SK-N-SH treated with all-trans-retinoic acid at 6 μM for 48 hours (cell line): ENCODE data around the gene BRPF1.

ENCODE experiments used
- ATAC-seq: fragments of 200-7000 bp; cut with Tn5 transposase; 3 replicates; pipeline ENCODE4 v1.9.1; 2020; ENCODE audit warnings: mild to moderate bottlenecking, moderate library complexity
- ARNTL ChIP-seq: fragments of 450-650 bp; formaldehyde crosslinking; IDR thresholded peaks from 2 replicates; pipeline ENCODE4 v1.5.0; 2020; ENCODE audit warnings: low read depth, mild to moderate bottlenecking, moderate library complexity, borderline replicate concordance
- BACH2 ChIP-seq: fragments of 250-450 bp; sonication (Bioruptor Pico); IDR thresholded peaks from 2 replicates; pipeline ENCODE4 v1.9.0; 2021; ENCODE audit warnings: mild to moderate bottlenecking, borderline replicate concordance
- CREB5 ChIP-seq: fragments of 250-450 bp; sonication (Bioruptor Pico); IDR thresholded peaks from 2 replicates; pipeline ENCODE4 v1.5.1; 2020; ENCODE audit warnings: low read depth, mild to moderate bottlenecking, moderate library complexity
- CSDC2 ChIP-seq: fragments of 250-450 bp; sonication (Bioruptor Pico); IDR thresholded peaks from 2 replicates; pipeline ENCODE4 v1.5.0; 2020; ENCODE audit warnings: mild to moderate bottlenecking, moderate library complexity
- ESRRG ChIP-seq: fragments of 250-450 bp; sonication (Bioruptor Pico); IDR thresholded peaks from 2 replicates; pipeline ENCODE4 v1.6.1; 2021; ENCODE audit warnings: mild to moderate bottlenecking
- GLIS3 ChIP-seq: fragments of 250-450 bp; sonication (Bioruptor Pico); IDR thresholded peaks from 2 replicates; pipeline ENCODE4 v1.5.0; 2020; ENCODE audit warnings: mild to moderate bottlenecking, moderate library complexity
- ISL1 ChIP-seq: fragments of 250-450 bp; sonication (Bioruptor Pico); IDR thresholded peaks from 2 replicates; pipeline ENCODE4 v2.1.2; 2022; ENCODE audit warnings: mild to moderate bottlenecking, moderate library complexity
- OSR1 ChIP-seq: fragments of 250-450 bp; sonication (Bioruptor Pico); IDR thresholded peaks from 2 replicates; pipeline ENCODE4 v1.8.0; 2022; ENCODE audit warnings: moderate library complexity, mild to moderate bottlenecking, inconsistent platforms
- PATZ1 ChIP-seq: fragments of 250-450 bp; sonication (Bioruptor Pico); IDR thresholded peaks from 2 replicates; pipeline ENCODE4 v1.8.0; 2020; ENCODE audit warnings: mild to moderate bottlenecking, moderate library complexity, borderline replicate concordance
- POU6F1 ChIP-seq: fragments of 250-450 bp; sonication (Bioruptor Pico); IDR thresholded peaks from 2 replicates; pipeline ENCODE4 v1.8.0; 2021; ENCODE audit warnings: low read depth, mild to moderate bottlenecking, moderate library complexity, borderline replicate concordance
- PPARA ChIP-seq: fragments of 250-450 bp; sonication (Bioruptor Pico); IDR thresholded peaks from 2 replicates; pipeline ENCODE4 v1.5.0; 2020; ENCODE audit warnings: mild to moderate bottlenecking, borderline replicate concordance
- SNAI2 ChIP-seq: fragments of 250-450 bp; sonication (Bioruptor Pico); IDR thresholded peaks from 2 replicates; pipeline ENCODE4 v1.5.0; 2020; ENCODE audit warnings: mild to moderate bottlenecking, moderate library complexity
- TCF4 ChIP-seq: fragments of 250-450 bp; sonication (Bioruptor Pico); IDR thresholded peaks from 2 replicates; pipeline ENCODE4 v1.8.0; 2021; ENCODE audit warnings: mild to moderate bottlenecking, moderate library complexity, borderline replicate concordance
- TOX ChIP-seq: fragments of 250-450 bp; sonication (Bioruptor Pico); IDR thresholded peaks from 2 replicates; pipeline ENCODE4 v1.8.0; 2021; ENCODE audit warnings: mild to moderate bottlenecking, moderate library complexity, borderline replicate concordance
- ZC3H10 ChIP-seq: fragments of 250-450 bp; sonication (Bioruptor Pico); IDR thresholded peaks from 2 replicates; pipeline ENCODE4 v1.5.1; 2021; ENCODE audit warnings: mild to moderate bottlenecking, moderate library complexity
- ZFP30 ChIP-seq: fragments of 450-650 bp; formaldehyde crosslinking; IDR thresholded peaks from 2 replicates; pipeline ENCODE4 v1.5.0; 2022; ENCODE audit warnings: mild to moderate bottlenecking, moderate library complexity
- ZNF565 ChIP-seq: fragments of 450-650 bp; formaldehyde crosslinking; conservative IDR thresholded peaks from 2 replicates; pipeline ENCODE4 v1.5.0; 2020; ENCODE audit warnings: low read depth, mild to moderate bottlenecking, moderate library complexity
- ZNF70 ChIP-seq: fragments of 450-650 bp; formaldehyde crosslinking; IDR thresholded peaks from 2 replicates; pipeline ENCODE4 v1.5.0; 2020; ENCODE audit warnings: mild to moderate bottlenecking, moderate library complexity
- ZNF8 ChIP-seq: fragments of 450-650 bp; formaldehyde crosslinking; IDR thresholded peaks from 2 replicates; pipeline ENCODE4 v1.5.0; 2020; ENCODE audit warnings: mild to moderate bottlenecking, moderate library complexity
- TF ChIP-seq, protein P1 (sequence below): fragments of 250-450 bp; sonication (Bioruptor Pico); IDR thresholded peaks from 2 replicates; pipeline ENCODE4 v1.5.1; 2021; ENCODE audit warnings: mild to moderate bottlenecking, moderate library complexity

The BRPF1 gene

DNA sequence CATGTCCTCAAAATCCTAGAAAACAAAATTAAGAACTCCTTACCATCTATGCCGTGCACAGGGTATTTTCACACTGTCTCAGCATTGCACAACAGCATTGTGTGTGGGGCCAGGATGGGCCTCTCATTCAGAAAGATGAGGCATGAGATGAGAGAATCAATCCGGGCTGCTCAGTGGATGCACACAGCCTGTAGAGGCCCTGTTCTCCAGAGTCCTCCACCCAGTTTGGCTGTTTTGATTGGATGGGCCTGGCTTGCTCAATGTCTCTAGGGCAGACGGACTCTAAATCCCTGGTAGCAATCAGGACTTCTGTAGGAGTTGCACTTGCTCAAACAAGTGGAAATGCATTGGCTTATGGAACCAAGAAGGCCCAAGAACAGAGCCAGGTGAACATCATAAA is 48.1 kb upstream of the BRPF1 start:
- TF ChIP-seq ZNF8 (no peak), PATZ1 (CRISPR knock-in tag) (no peak), TCF4 (CRISPR knock-in tag) (no peak), PPARA (CRISPR knock-in tag) (no peak), ZFP30 (CRISPR knock-in tag) (no peak), GLIS3 (CRISPR knock-in tag) (no peak), CSDC2 (CRISPR knock-in tag) (no peak), OSR1 (CRISPR knock-in tag) (no peak), BACH2 (no peak), ARNTL (no peak), ZNF70 (CRISPR knock-in tag) (no peak)
- TF ChIP-seq, protein P1, sequence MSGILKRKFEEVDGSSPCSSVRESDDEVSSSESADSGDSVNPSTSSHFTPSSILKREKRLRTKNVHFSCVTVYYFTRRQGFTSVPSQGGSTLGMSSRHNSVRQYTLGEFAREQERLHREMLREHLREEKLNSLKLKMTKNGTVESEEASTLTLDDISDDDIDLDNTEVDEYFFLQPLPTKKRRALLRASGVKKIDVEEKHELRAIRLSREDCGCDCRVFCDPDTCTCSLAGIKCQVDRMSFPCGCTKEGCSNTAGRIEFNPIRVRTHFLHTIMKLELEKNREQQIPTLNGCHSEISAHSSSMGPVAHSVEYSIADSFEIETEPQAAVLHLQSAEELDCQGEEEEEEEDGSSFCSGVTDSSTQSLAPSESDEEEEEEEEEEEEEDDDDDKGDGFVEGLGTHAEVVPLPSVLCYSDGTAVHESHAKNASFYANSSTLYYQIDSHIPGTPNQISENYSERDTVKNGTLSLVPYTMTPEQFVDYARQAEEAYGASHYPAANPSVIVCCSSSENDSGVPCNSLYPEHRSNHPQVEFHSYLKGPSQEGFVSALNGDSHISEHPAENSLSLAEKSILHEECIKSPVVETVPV (CRISPR knock-in tag) = no peak
- ATAC-seq = no peak

GRCh38 chr3:9685216-9686049 is 46.1 kb upstream of the BRPF1 start:
- no peak for ATAC-seq
- TF ChIP-seq ZNF70 (CRISPR knock-in tag) (no peak), ZFP30 (CRISPR knock-in tag) (no peak), TCF4 (CRISPR knock-in tag) (no peak), GLIS3 (CRISPR knock-in tag) (no peak), ZNF8 (no peak), ZNF565 (CRISPR knock-in tag) (no peak), ESRRG (no peak), ZC3H10 (CRISPR knock-in tag) (no peak), PPARA (CRISPR knock-in tag) (no peak), BACH2 (no peak), SNAI2 (no peak), TOX (no peak), ISL1 (no peak), POU6F1 (CRISPR knock-in tag) (no peak), CREB5 (CRISPR knock-in tag) (no peak), CSDC2 (CRISPR knock-in tag) (no peak)
- TF ChIP-seq, protein P1 (CRISPR knock-in tag) = no peak
- TF ChIP-seq, all 23 proteins: peak for 0

DNA sequence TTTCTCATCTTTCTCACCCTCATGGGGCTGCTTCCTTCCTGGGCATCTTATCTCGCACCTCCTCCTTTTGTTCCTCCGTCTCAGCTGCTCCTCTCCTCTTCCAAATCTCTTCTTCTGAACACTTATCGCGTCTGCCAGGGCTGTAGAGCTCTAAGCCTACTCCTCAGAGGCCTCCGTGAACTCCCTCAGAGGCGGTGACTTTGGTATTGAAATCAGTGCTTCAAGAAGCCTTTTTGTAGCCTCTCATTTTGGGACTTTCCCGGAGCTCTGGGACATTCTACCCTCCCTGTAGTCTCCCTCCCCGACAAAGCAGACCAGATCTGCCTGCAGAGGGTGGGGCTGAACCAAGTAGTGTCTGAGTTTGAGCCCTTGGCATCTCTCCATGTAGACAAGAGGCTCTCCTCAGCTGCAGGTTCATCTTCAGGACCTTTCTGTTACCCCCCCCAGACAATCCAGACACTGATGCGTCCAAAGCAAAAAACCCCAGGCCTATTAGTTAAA is 45.4 kb upstream of the BRPF1 start:
- TF ChIP-seq ZNF8 (no peak), GLIS3 (CRISPR knock-in tag) (no peak)
- TF ChIP-seq, all 23 proteins: peak for 0
- ATAC-seq = no peak

- no peak for TF ChIP-seq CSDC2 (CRISPR knock-in tag)
- TF ChIP-seq OSR1 (CRISPR knock-in tag) = no peak
- no peak for ATAC-seq
Measured at GRCh38 chr3:9686703-9687102, 44.8 kb upstream of the BRPF1 start.
